ENCODE data around the gene TBPL1.

- TF ChIP-seq EGR1 (IDR thresholded peaks at IDR 0.05; ENCODE audit: low read depth in 2 of 2) = no peak
- no peak for TF ChIP-seq CTCF (IDR thresholded peaks at IDR 0.05; ENCODE audit: low read depth, low read length, missing input control)
- no peak for TF ChIP-seq RXRA (IDR thresholded peaks at IDR 0.05)
- TF ChIP-seq YY1 (IDR thresholded peaks at IDR 0.05) = no peak
- TF ChIP-seq, protein P1, sequence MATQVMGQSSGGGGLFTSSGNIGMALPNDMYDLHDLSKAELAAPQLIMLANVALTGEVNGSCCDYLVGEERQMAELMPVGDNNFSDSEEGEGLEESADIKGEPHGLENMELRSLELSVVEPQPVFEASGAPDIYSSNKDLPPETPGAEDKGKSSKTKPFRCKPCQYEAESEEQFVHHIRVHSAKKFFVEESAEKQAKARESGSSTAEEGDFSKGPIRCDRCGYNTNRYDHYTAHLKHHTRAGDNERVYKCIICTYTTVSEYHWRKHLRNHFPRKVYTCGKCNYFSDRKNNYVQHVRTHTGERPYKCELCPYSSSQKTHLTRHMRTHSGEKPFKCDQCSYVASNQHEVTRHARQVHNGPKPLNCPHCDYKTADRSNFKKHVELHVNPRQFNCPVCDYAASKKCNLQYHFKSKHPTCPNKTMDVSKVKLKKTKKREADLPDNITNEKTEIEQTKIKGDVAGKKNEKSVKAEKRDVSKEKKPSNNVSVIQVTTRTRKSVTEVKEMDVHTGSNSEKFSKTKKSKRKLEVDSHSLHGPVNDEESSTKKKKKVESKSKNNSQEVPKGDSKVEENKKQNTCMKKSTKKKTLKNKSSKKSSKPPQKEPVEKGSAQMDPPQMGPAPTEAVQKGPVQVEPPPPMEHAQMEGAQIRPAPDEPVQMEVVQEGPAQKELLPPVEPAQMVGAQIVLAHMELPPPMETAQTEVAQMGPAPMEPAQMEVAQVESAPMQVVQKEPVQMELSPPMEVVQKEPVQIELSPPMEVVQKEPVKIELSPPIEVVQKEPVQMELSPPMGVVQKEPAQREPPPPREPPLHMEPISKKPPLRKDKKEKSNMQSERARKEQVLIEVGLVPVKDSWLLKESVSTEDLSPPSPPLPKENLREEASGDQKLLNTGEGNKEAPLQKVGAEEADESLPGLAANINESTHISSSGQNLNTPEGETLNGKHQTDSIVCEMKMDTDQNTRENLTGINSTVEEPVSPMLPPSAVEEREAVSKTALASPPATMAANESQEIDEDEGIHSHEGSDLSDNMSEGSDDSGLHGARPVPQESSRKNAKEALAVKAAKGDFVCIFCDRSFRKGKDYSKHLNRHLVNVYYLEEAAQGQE (IDR thresholded peaks at IDR 0.05) = no peak
- no peak for TF ChIP-seq JUND (IDR thresholded peaks at IDR 0.05)
- TF ChIP-seq SP1 (IDR thresholded peaks at IDR 0.05) = no peak
- TF ChIP-seq, protein P2, sequence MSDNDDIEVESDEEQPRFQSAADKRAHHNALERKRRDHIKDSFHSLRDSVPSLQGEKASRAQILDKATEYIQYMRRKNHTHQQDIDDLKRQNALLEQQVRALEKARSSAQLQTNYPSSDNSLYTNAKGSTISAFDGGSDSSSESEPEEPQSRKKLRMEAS (IDR thresholded peaks at IDR 0.05) = no peak
- no peak for TF ChIP-seq RAD21 (IDR thresholded peaks at IDR 0.05)
- TF ChIP-seq, protein P3, sequence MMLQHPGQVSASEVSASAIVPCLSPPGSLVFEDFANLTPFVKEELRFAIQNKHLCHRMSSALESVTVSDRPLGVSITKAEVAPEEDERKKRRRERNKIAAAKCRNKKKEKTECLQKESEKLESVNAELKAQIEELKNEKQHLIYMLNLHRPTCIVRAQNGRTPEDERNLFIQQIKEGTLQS (IDR thresholded peaks at IDR 0.05) = no peak
- no peak for TF ChIP-seq FOXA1 (IDR thresholded peaks at IDR 0.05)
Observed at GRCh38 chr6:134028438-134028837, 75.4 kb downstream of the TBPL1 start.

Data from liver (tissue), 3 donors.